Lung (tissue), 12 donors: ENCODE results near the gene FOXN3. TPM values are rescaled to one million over a fixed set of nuclear protein-coding genes. Genes with fewer than 3 reads are reported as not detected.

Experiments used
- ATAC-seq: fragments of 200-7000 bp; cut with Tn5 transposase; one replicate; pipeline ENCODE4 v1.9.1; 2020; ENCODE audit warnings: moderate number of reproducible peaks; ENCODE audit not compliant: insufficient read depth, low FRiP score
- DNase-seq, 3 donors: peaks; one replicate each; pipeline ENCODE4 v3.0.0-alpha.2; 2013 to 2017
- H3K27ac ChIP-seq, 2 donors: one replicate each; pipeline ENCODE4 v1.5.1; 2013; ENCODE audit warnings: mild to moderate bottlenecking in 2 of 2, moderate library complexity in 2 of 2, control low read depth in 1 of 2, inconsistent platforms in 1 of 2, low read depth in 1 of 2, low read length in 1 of 2
- H3K27me3 ChIP-seq, 3 donors: one replicate each; pipeline ENCODE4 v1.5.1; 2013; ENCODE audit warnings: low read length in 2 of 3; ENCODE audit not compliant: control insufficient read depth in 3 of 3, insufficient read depth in 3 of 3
- H3K36me3 ChIP-seq, 4 donors: one replicate each; pipeline ENCODE4 v1.5.1; 2013; ENCODE audit warnings: low read length in 4 of 4, mild to moderate bottlenecking in 1 of 4, moderate library complexity in 1 of 4; ENCODE audit not compliant: control insufficient read depth in 4 of 4, insufficient read depth in 4 of 4
- H3K4me1 ChIP-seq, 5 donors: one replicate each; pipeline ENCODE4 v1.5.1; 2013; ENCODE audit warnings: low read length in 5 of 5, mild to moderate bottlenecking in 2 of 5, moderate library complexity in 1 of 5; ENCODE audit not compliant: control insufficient read depth in 5 of 5, insufficient read depth in 5 of 5
- H3K4me3 ChIP-seq: one replicate; pipeline ENCODE4 v1.5.1; 2013; ENCODE audit warnings: mild to moderate bottlenecking, control low read depth, moderate library complexity
- H3K9ac ChIP-seq, 2 donors: one replicate each; pipeline ENCODE4 v1.5.1; 2013; ENCODE audit warnings: low read length in 2 of 2, control low read depth in 1 of 2; ENCODE audit not compliant: insufficient read depth in 1 of 2
- H3K9me3 ChIP-seq, 4 donors: one replicate each; pipeline ENCODE4 v1.5.1; 2013; ENCODE audit warnings: low read length in 3 of 4, mild to moderate bottlenecking in 1 of 4, moderate library complexity in 1 of 4; ENCODE audit not compliant: control insufficient read depth in 4 of 4, insufficient read depth in 3 of 4
- CTCF ChIP-seq: IDR thresholded peaks from 2 replicates; pipeline ENCODE4 v1.5.1; 2012; ENCODE audit warnings: mild to moderate bottlenecking; ENCODE audit errors: control extremely low read depth, extremely low read depth
- WGBS, 2 donors: extraction: QIAGEN DNeasy Blood & Tissue Kit; methylation state at CpG; one replicate each; pipeline ENCODE4 v1.1.7; 2013; 5-methylcytosine and 5-hydroxymethylcytosine counted together
- polyA plus RNA-seq, 2 donors: library from polyadenylated mRNA; stranded (reverse); fragments of 200-250 nt; gene quantifications; one replicate each; pipeline ENCODE4 v1.2.1, GENCODE V29; 2013
- total RNA-seq, 2 donors: library from RNA; depleted of rRNA in 1 of 2; stranded (reverse); fragments of >200 nt in 1 of 2; gene quantifications; one replicate each; pipeline ENCODE4 v1.2.1, GENCODE V29; 2014 to 2021
- donor health status: control.
- donor health status: control.
- donor health status: Bipolar disorder and iron deficiency.
- donor health status: healthy.
- donor health status: DM: yes; HTN: yes; CAD: no.

Gene FOXN3
- total and polyA plus RNA-seq, 4 donors, result 12.7 to 69.7 (median 34.9) TPM

- no peak for ATAC-seq
- H3K36me3 ChIP-seq, result no peaks in the 10 kb centered on the region
- no peaks in the 10 kb centered on the region for H3K27me3 ChIP-seq
- no peak overlapping the region for H3K4me3 ChIP-seq
- peaks cover 0 to 3% (median 0%) of the 10 kb centered on the region in 4 donors for H3K9me3 ChIP-seq
- no peak overlapping the region for H3K27ac ChIP-seq
- H3K4me1 ChIP-seq, result peaks cover 0 to 12% (median 8%) of the 10 kb centered on the region in 5 donors
- WGBS, 2 donors, result 86 to 89% methylated on average over 18 of the region's 18 CpGs
- no peak for TF ChIP-seq CTCF
- DNase-seq, result no peak
- H3K9ac ChIP-seq, result no peak overlapping the region
These were observed 184.6 kb downstream of the FOXN3 start for GRCh38 chr14:89232265-89233070.

GRCh38 chr14:89231426-89232113, 185.5 kb downstream of the FOXN3 start:
- Histone ChIP-seq H3K36me3 (no peaks in the 10 kb centered on the region), H3K4me3 (no peak overlapping the region), H3K9me3 (peaks cover 0 to 3% (median 0%) of the 10 kb centered on the region in 4 donors), H3K27me3 (no peaks in the 10 kb centered on the region), H3K4me1 (peaks cover 0 to 12% (median 6%) of the 10 kb centered on the region in 5 donors), H3K27ac (no peak overlapping the region), H3K9ac (no peak overlapping the region)
- TF ChIP-seq CTCF, result no peak
- ATAC-seq, result no peak
- no peak for DNase-seq
- 97 to 99% methylated on average over 15 of the region's 15 CpGs for WGBS, 2 donors

GRCh38 chr14:89228921-89229639, 188.0 kb downstream of the FOXN3 start:
- WGBS, 2 donors, result 62 to 72% methylated on average over 10 of the region's 10 CpGs
- Histone ChIP-seq H3K27ac (peak overlapping the region in 1 of 2 donors; percentile 55), H3K4me3 (no peak overlapping the region), H3K36me3 (no peaks in the 10 kb centered on the region), H3K9ac (peak overlapping the region in 1 of 2 donors; percentile 23), H3K27me3 (no peaks in the 10 kb centered on the region), H3K4me1 (peaks cover 0 to 12% (median 5%) of the 10 kb centered on the region in 5 donors), H3K9me3 (no peaks in the 10 kb centered on the region)
- DNase-seq (peak in 2 of 3 donors; percentile 28 to 47), ATAC-seq (no peak)
- no peak for TF ChIP-seq CTCF
